ENCODE data around the gene GJB5. TPM values are rescaled to one million over a fixed set of nuclear protein-coding genes. Genes with fewer than 3 reads are reported as not detected.
A peak's percentile ranks its signal among the peaks of the same experiment; 100 is the strongest.

The GJB5 gene
- total and polyA plus RNA-seq, 4 experiments from 2014 or later, result not detected

DNA sequence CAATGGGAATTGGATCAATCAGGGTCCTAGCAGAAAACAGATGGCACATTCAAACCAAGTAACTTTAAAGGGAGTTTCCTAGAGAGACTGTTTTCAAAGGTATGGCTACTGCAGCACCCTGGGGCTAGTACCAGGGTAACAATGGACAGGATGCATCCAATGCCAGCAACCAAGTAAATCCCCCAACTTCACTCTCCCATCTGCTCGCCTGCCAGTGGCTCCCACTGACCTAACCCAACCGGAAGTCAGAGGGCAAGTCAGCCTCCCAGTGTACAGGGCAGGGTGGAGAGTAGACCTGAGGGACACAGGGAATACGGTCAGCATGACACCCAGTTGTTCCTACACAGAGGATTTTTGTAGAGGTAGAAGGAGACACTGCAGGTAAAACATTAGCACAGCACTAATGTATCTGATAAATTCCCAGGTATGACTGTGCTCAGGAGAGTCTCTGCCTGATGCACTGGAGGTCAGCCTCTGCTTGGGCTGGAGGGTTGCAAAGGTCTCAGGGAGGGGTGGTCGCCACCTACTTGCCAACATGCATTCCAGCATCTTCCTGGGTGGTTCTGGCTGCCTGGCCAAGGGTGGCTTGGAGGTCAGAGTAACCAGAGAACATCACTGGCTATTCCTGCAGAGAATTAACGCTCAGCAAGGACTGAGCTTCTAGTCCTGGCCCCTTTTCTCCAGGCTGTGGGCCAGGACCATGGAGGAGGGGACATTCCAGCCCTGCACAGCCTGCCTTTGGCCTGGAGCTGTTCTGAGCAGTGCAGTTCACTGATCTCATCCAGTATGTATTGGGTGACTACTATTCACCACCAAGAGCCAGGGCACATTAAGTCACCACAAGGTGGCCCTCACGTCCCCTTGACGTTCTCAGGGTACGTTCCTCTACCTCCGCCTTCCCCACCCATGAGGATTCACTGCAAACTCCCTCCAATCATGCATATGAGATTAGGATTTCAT lies 32.9 kb downstream of the GJB5 start:
- Mint-ChIP-seq H3K4me1 (peaks cover 4 to 12% (median 6%) of the 10 kb centered on the region in 4 donors), H3K27ac (no peak overlapping the region), H3K4me3 (no peak overlapping the region), H3K36me3 (no peaks in the 10 kb centered on the region), H3K9me3 (no peaks in the 10 kb centered on the region), H3K27me3 (peaks cover 18 to 56% of the 10 kb centered on the region in 2 donors)
- Histone ChIP-seq H3K4me3 (ENCODE audit: low read length in 2 of 2) (no peak overlapping the region), H3K9me3 (ENCODE audit: control insufficient read depth in 1 of 2, low read length in 2 of 2) (no peaks in the 10 kb centered on the region), H3K27me3 (ENCODE audit: insufficient read depth, low read length) (peaks cover 5% of the 10 kb centered on the region), H3K27ac (ENCODE audit: low read depth, low read length) (no peak overlapping the region), H3K36me3 (ENCODE audit: insufficient read depth, low read length) (no peaks in the 10 kb centered on the region), H3K4me1 (ENCODE audit: insufficient read depth, low read length) (no peaks in the 10 kb centered on the region)
- no peak for DNase-seq
- POLR2A ChIA-PET (ENCODE audit: partially characterized antibody), result no interaction called here
- intact Hi-C loops (cut with micrococcal nuclease), result no loop called here
- CTCF ChIA-PET (ENCODE audit: partially characterized antibody), result interaction anchor here (1.5 kb wide), 1 partner anchor 16 kb away, joined by 4 read pairs; no protein-coding TSS in a partner anchor

DNA sequence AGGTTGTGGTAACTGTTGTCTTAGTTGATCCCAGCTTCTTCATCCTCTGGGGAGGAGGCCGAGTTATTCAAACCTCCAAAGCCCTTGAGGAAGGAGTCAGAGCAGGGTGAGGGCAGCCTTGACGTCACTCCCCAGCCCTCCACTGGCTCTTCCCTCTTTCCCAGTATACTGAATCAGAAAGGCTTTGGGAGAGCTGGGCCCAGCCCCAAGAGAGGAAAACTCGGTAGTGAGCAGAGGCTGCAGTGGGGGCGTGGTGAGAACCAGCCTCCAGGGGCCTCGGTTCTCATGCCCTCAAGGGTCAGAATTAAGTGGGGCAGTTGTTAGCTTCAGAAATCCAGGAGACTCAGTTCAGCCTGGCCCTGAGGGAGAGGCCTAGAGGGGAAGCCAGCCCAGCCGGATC lies 36.1 kb downstream of the GJB5 start:
- intact Hi-C loops (cut with micrococcal nuclease), result no loop called here
- H3K27ac Mint-ChIP-seq, result no peak overlapping the region
- peaks cover 0 to 7% of the 10 kb centered on the region in 2 donors for H3K36me3 Mint-ChIP-seq
- Histone ChIP-seq H3K4me3 (ENCODE audit: low read length in 2 of 2) (no peak overlapping the region), H3K9me3 (ENCODE audit: control insufficient read depth in 1 of 2, low read length in 2 of 2) (no peaks in the 10 kb centered on the region), H3K36me3 (ENCODE audit: insufficient read depth, low read length) (no peaks in the 10 kb centered on the region), H3K27ac (ENCODE audit: low read depth, low read length) (no peak overlapping the region), H3K27me3 (ENCODE audit: insufficient read depth, low read length) (peaks cover 9% of the 10 kb centered on the region), H3K4me1 (ENCODE audit: insufficient read depth, low read length) (no peaks in the 10 kb centered on the region)
- H3K4me1 Mint-ChIP-seq, result peaks cover 4 to 12% (median 7%) of the 10 kb centered on the region in 4 donors
- H3K9me3 Mint-ChIP-seq, result no peaks in the 10 kb centered on the region
- H3K27me3 Mint-ChIP-seq, result peaks cover 16 to 41% of the 10 kb centered on the region in 2 donors
- ChIA-PET CTCF (ENCODE audit: partially characterized antibody) (no interaction called here), POLR2A (ENCODE audit: partially characterized antibody) (no interaction called here)
- DNase-seq, result no peak
- H3K4me3 Mint-ChIP-seq, result no peak overlapping the region

DNA sequence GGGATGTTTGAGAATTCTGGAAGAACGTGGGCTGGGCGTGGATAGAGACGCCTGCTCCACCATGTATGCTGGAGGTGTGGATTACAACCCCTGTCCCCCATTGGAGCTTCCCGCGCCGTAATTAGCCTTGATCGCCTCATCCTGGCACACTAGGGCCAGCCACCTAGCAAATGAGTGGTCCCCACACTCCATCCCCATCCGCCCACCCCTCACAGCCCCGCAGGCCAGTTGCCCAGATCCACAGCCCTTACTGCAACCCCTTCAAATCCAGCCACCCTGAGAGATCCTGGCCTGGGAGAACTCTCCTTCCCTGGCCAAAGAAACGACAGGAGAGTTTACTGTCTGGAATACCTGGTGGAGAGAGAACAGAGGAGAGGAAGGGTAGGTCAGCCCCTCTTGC lies 37.6 kb downstream of the GJB5 start:
- Mint-ChIP-seq H3K36me3 (peaks cover 0 to 7% of the 10 kb centered on the region in 2 donors), H3K4me3 (peak overlapping the region; percentile 21 to 70 (median 62)), H3K4me1 (peaks cover 3 to 5% (median 4%) of the 10 kb centered on the region in 4 donors), H3K27me3 (peaks cover 15 to 33% of the 10 kb centered on the region in 2 donors), H3K9me3 (no peaks in the 10 kb centered on the region), H3K27ac (no peak overlapping the region)
- CTCF ChIA-PET (ENCODE audit: partially characterized antibody), result no interaction called here
- no peaks in the 10 kb centered on the region for H3K9me3 ChIP-seq (ENCODE audit: control insufficient read depth in 1 of 2, low read length in 2 of 2)
- no peaks in the 10 kb centered on the region for H3K4me1 ChIP-seq (ENCODE audit: insufficient read depth, low read length)
- no peaks in the 10 kb centered on the region for H3K36me3 ChIP-seq (ENCODE audit: insufficient read depth, low read length)
- POLR2A ChIA-PET (ENCODE audit: partially characterized antibody), result no interaction called here
- DNase-seq, result no peak
- H3K27me3 ChIP-seq (ENCODE audit: insufficient read depth, low read length), result peaks cover 9% of the 10 kb centered on the region
- intact Hi-C loops (cut with micrococcal nuclease), result no loop called here
- H3K27ac ChIP-seq (ENCODE audit: low read depth, low read length), result no peak overlapping the region
- no peak overlapping the region for H3K4me3 ChIP-seq (ENCODE audit: low read length in 2 of 2)

DNA sequence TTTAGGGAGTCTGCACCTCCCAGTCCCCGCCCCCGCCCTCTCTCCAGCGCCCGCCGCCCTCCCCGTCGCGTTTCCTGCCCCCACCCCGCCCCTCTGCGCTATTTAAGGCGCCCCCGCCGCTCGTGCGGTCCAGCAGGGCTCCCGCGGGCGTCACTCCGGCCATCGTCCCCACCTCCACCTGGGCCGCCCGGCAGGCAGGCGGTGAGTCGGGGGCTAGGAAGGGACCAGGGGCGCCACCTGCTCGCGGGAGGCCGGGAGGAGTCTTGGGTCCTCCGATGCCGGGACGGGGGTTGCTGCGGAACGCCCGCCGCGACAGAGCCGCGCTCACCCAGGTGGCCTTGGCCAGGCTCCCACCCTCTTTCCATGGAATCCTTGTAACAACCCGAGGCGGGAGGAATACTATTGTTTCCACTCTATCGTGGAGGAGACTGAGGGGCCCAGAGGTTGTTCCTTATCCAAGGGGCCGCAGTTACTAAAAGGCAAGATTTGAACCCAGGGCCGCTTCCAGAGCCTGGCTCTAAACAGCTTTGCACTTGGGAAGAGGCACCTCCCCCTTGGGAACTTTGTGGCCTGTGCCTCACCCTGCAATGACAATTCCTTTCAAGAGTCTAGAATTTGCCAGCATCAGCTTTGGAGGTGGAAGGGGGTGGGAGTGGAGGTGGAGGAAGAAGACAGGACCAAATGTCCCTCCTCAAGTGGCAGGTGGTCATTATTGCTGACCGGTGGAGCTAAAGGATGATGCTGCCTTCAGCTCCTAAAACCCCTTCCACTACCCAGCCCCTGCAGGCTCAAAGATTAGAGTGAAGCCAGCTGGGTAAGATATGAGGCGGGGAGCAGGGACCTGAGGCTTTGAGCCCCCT lies 38.3 kb downstream of the GJB5 start, which contains the start of gene GJA4:
Gene GJA4 (plus strand): TSS at position 132 of the 860 bp plus-strand sequence. CDS start 1,215 bp downstream, outside the sequence.
- Mint-ChIP-seq H3K4me3 (peak within 1 kb of the TSS; percentile 21 to 70 (median 62)), H3K27ac (no peak within 1 kb of the TSS), H3K9me3 (no peaks in the 10 kb centered on the region), H3K36me3 (peaks cover 0 to 7% of the 10 kb centered on the region in 2 donors), H3K27me3 (peaks cover 15 to 30% of the 10 kb centered on the region in 2 donors), H3K4me1 (peaks cover 3 to 5% (median 4%) of the 10 kb centered on the region in 4 donors)
- ChIA-PET POLR2A (ENCODE audit: partially characterized antibody) (no interaction called here), CTCF (ENCODE audit: partially characterized antibody) (no interaction called here)
- H3K9me3 ChIP-seq (ENCODE audit: control insufficient read depth in 1 of 2, low read length in 2 of 2), result no peaks in the 10 kb centered on the region
- no peaks in the 10 kb centered on the region for H3K4me1 ChIP-seq (ENCODE audit: insufficient read depth, low read length)
- H3K27me3 ChIP-seq (ENCODE audit: insufficient read depth, low read length), result peaks cover 9% of the 10 kb centered on the region
- no peak within 1 kb of the TSS for H3K4me3 ChIP-seq (ENCODE audit: low read length in 2 of 2)
- intact Hi-C loops (cut with micrococcal nuclease), result no loop called here
- no peak for DNase-seq
- H3K27ac ChIP-seq (ENCODE audit: low read depth, low read length), result no peak within 1 kb of the TSS
- no peaks in the 10 kb centered on the region for H3K36me3 ChIP-seq (ENCODE audit: insufficient read depth, low read length)

DNA sequence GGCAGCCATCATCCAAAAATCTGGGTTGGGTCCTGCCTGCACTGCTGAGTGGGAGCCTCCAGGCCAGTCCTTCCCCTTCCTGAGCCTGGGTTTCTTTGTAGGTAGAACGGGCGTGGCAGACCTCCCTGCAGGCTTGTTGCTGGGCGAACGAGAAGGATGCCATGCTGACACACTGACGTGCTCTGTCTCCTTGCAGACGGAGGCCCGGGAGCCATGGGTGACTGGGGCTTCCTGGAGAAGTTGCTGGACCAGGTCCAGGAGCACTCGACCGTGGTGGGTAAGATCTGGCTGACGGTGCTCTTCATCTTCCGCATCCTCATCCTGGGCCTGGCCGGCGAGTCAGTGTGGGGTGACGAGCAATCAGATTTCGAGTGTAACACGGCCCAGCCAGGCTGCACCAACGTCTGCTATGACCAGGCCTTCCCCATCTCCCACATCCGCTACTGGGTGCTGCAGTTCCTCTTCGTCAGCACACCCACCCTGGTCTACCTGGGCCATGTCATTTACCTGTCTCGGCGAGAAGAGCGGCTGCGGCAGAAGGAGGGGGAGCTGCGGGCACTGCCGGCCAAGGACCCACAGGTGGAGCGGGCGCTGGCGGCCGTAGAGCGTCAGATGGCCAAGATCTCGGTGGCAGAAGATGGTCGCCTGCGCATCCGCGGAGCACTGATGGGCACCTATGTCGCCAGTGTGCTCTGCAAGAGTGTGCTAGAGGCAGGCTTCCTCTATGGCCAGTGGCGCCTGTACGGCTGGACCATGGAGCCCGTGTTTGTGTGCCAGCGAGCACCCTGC lies 39.3 kb downstream of the GJB5 start:
- Mint-ChIP-seq H3K4me1 (peaks cover 3 to 5% (median 4%) of the 10 kb centered on the region in 4 donors), H3K4me3 (peak overlapping the region in 1 of 8 donors; percentile 54), H3K36me3 (peaks cover 0 to 7% of the 10 kb centered on the region in 2 donors), H3K9me3 (no peaks in the 10 kb centered on the region), H3K27me3 (peaks cover 15 to 24% of the 10 kb centered on the region in 2 donors), H3K27ac (no peak overlapping the region)
- CTCF ChIA-PET (ENCODE audit: partially characterized antibody), result no interaction called here
- peaks cover 9% of the 10 kb centered on the region for H3K27me3 ChIP-seq (ENCODE audit: insufficient read depth, low read length)
- intact Hi-C loops (cut with micrococcal nuclease), result no loop called here
- no peak overlapping the region for H3K27ac ChIP-seq (ENCODE audit: low read depth, low read length)
- H3K36me3 ChIP-seq (ENCODE audit: insufficient read depth, low read length), result no peaks in the 10 kb centered on the region
- no peak for DNase-seq
- POLR2A ChIA-PET (ENCODE audit: partially characterized antibody), result no interaction called here
- H3K4me3 ChIP-seq (ENCODE audit: low read length in 2 of 2), result no peak overlapping the region
- H3K4me1 ChIP-seq (ENCODE audit: insufficient read depth, low read length), result no peaks in the 10 kb centered on the region
- H3K9me3 ChIP-seq (ENCODE audit: control insufficient read depth in 1 of 2, low read length in 2 of 2), result no peaks in the 10 kb centered on the region

DNA sequence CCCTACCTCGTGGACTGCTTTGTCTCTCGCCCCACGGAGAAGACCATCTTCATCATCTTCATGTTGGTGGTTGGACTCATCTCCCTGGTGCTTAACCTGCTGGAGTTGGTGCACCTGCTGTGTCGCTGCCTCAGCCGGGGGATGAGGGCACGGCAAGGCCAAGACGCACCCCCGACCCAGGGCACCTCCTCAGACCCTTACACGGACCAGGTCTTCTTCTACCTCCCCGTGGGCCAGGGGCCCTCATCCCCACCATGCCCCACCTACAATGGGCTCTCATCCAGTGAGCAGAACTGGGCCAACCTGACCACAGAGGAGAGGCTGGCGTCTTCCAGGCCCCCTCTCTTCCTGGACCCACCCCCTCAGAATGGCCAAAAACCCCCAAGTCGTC lies 39.9 kb downstream of the GJB5 start:
- Mint-ChIP-seq H3K36me3 (peaks cover 0 to 7% of the 10 kb centered on the region in 2 donors), H3K4me1 (peaks cover 3 to 5% (median 4%) of the 10 kb centered on the region in 4 donors), H3K9me3 (no peaks in the 10 kb centered on the region), H3K27ac (no peak overlapping the region), H3K27me3 (peaks cover 15 to 21% of the 10 kb centered on the region in 2 donors), H3K4me3 (no peak overlapping the region)
- Histone ChIP-seq H3K9me3 (ENCODE audit: control insufficient read depth in 1 of 2, low read length in 2 of 2) (no peaks in the 10 kb centered on the region), H3K36me3 (ENCODE audit: insufficient read depth, low read length) (no peaks in the 10 kb centered on the region), H3K4me3 (ENCODE audit: low read length in 2 of 2) (no peak overlapping the region), H3K4me1 (ENCODE audit: insufficient read depth, low read length) (no peaks in the 10 kb centered on the region), H3K27me3 (ENCODE audit: insufficient read depth, low read length) (peaks cover 9% of the 10 kb centered on the region), H3K27ac (ENCODE audit: low read depth, low read length) (no peak overlapping the region)
- CTCF ChIA-PET (ENCODE audit: partially characterized antibody), result no interaction called here
- intact Hi-C loops (cut with micrococcal nuclease), result no loop called here
- POLR2A ChIA-PET (ENCODE audit: partially characterized antibody), result no interaction called here
- no peak for DNase-seq
